Gastrocnemius medialis (tissue), 4 donors: ENCODE results near the gene ROR1.

Experiments used
- CTCF ChIP-seq, 5 experiments: fragments of 450-650 bp in 3 of 5; fragments of 200-600 bp in 2 of 5; sonication (generic) in 2 of 5; IDR thresholded peaks in 4 of 5; conservative IDR thresholded peaks in 1 of 5; 1 replicate in 4 of 5; 2 replicates in 1 of 5; pipeline ENCODE4 v1.5.1; 2016 to 2019; ENCODE audit warnings: antibody characterized with exemption in 5 of 5, mild to moderate bottlenecking in 3 of 5, moderate library complexity in 3 of 5
- POLR2A ChIP-seq, 2 donors: fragments of 450-650 bp; IDR thresholded peaks; one replicate each; pipeline ENCODE4 v1.6.1; 2017; ENCODE audit warnings: antibody characterized with exemption in 2 of 2, mild to moderate bottlenecking in 2 of 2, moderate library complexity in 2 of 2

GRCh38 chr1:64228167-64228957 is 454.5 kb downstream of the ROR1 start:
- TF ChIP-seq POLR2A (IDR thresholded peaks at IDR 0.05) (no peak), CTCF (IDR thresholded peaks at IDR 0.05 in 4 of 5, conservative IDR thresholded peaks at IDR 0.05 in 1 of 5) (no peak)
